HG03025 (cell line): ENCODE data around the gene CALR3.
"Not testable (repeated sequence)": the region's sequence is repeated elsewhere in the genome, so short reads cannot be mapped to it uniquely, and the experiment has no call there.

Experiments
- ATAC-seq: cut with Tn5 transposase; IDR thresholded peaks from one replicate; pipeline ENCODE4 v1.9.1; 2021; ENCODE audit warnings: mild to moderate bottlenecking, moderate library complexity; ENCODE audit not compliant: unreplicated experiment, low FRiP score

Gene CALR3

DNA sequence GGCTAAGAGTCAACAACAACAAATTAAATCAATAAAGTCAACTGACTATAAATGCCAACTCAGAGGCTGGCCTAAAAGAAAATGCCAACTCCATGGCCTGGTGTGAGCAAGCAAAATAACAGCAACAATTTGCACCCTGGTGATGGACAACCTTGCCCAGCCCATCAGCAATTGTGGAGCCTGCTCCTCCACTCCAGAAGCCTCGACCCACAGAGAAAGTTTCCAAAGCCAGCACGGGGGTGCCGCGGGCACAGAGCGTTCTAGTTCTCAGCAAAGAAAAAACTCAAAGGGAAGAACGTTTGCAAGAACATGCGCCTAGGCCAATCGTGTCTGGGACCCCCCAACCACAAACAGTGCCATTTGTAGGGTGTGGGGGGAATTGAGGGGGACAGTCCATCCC is 35.5 kb downstream of the CALR3 start:
- no peak for ATAC-seq

DNA sequence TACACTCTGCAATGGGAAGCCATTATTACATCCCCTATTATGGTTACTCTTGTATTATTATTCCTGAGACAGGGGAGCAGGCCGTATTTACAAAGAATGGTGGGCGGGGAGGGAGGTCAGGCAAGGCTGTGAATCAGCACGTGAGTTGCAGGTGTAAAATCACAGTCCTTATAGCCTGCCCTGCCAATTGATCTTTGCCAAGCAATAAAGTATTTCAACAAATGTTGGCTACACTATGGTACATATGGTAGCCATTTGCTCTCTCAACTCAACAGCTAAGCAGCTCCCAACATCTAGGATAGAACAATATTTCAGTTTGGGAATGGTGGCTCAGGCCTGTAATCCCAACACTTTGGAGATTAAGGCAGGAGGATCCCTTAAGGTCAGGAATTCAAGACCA is 36.3 kb downstream of the CALR3 start:
- no peak for ATAC-seq

DNA sequence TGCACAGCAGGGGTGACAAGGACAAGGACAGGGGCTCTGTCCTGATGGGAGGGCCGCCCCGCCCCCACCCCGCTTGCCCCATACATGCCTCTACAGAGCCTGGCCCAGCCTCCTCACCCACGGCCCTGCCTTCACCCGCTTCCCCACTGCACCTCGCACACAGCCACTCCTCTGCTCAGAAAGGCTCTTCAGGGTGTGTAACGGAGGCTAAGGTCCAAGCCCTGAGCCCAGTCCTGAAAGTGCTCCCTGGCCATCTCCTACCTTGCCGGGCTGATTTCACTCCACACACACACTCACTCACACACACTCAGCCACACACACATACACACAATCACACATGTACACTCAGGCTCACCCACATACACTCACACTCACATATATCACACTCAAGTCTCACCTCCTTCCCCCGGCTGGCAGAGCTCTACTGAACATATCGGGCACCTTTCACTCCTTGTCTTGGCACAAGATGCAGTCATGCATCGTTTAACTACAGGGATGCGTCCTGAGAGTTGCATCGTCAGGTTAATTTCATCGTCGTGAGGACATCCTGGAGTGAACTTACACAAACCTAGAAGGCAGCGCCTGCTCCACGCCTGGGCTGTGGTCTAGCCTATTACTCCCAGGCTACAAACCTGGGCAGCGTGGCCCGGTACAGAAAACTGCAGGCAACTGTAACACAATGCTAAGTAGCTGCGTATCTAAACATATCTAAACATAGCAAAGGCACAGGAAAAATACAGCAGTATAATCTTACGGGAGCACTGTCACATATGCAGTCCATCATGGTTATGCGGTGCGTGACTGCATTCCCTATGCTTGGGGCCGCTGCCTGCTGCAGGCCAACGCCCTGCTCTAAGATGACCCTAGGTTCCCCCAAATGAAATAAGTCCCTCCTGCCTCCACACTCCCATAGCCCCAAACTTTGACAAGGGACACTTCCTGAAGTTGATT is 37.3 kb downstream of the CALR3 start:
- no peak for ATAC-seq

DNA sequence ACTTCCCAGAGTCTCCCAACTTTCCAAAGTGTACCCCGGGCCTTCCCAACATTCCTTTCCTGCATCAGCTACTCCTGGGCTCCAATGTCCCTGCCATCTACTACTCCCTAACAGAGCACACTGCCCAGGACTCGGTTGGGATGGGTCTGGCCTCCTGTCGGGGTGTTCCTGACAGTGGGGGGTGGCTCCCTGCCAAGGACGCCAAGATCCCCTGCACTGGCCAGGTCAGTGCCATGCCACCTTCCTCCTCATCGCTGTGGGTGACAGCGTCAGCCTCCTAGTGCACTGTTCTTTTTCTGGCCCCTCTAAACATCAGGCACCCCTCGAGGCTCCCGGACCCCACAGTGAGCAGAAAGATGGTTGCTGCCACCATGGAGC is 38.0 kb downstream of the CALR3 start:
- no peak for ATAC-seq

DNA sequence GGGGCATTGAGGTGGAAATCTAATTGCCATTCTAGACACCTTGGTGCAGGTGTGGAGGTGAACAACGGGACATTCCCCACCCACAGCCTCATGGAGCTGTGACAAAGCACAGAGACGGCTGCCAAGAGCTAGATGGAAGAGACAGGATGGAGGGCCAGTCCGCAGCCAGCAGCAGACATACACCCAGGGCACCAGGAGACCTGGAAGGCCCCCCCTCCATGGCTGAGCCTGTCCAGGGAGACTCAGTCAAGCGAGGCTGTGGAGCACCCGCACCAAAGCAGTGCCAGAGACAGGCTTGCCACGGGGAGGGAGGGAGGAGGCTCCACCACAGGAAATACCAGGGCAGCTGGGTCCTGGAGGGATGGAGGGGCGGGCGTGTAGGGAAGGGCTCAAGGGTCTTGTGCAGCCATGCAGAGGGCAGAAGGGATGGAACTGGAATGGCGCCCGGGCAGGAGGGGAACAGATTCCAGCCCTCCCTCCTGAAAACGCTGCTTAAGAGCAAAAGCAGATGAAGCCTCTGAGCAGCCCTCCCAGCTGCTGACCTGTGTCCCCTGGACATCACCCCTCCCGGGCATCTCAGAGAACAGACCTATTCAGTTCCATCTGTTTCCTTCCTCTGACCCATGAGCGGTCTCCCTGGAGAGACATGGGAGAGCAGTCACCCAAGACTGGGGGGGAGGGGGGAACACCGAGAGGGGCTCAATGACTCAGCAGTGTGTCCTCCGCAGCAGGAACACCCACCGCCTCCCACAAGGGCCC is 38.6 kb downstream of the CALR3 start:
- no peak for ATAC-seq

DNA sequence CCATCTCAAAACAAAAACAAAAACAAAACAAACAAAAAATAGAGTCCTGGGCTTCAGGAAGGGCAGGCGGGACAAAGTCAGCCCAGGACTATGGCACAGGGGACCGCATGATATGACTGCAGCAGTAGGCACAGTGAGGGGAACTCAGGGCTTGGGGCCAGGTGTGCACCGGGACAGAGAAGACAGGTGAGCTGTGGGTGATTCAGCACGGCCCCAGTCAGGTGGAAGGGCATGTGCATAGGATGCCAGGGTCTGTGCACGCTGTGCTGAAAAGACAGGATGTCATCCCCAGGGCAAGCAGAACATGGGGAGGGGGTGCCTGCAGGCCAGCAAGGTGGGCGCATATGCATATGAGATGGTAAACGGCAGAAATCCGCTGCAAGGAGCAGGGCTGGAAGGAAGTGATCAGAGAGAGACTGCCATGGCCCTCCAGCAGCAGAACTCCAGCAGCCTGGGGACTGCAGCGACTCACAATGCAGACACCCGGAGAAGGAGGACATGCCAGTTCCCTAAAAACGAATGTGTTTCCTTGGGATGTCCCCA is 39.2 kb downstream of the CALR3 start:
- no peak for ATAC-seq

DNA sequence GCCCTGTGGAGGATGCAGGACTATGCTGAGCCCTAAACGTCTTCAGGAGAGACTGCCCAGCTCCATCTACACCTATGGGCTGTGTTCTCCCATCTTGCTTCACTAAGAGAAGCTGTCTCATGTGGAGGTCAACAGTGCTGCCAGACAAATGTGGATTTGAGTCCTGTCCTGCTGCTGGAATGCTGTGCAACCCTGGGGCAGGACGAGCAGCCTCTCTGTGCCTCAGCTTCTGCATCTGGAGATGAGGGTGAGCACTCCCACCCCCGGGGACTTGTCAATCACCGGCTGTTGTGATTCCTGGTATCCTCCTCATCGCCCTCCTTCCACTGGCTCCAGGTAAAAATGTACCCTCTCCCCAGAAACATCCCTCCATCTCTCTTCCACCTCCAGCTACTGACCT is 40.5 kb downstream of the CALR3 start:
- ATAC-seq, result no peak

DNA sequence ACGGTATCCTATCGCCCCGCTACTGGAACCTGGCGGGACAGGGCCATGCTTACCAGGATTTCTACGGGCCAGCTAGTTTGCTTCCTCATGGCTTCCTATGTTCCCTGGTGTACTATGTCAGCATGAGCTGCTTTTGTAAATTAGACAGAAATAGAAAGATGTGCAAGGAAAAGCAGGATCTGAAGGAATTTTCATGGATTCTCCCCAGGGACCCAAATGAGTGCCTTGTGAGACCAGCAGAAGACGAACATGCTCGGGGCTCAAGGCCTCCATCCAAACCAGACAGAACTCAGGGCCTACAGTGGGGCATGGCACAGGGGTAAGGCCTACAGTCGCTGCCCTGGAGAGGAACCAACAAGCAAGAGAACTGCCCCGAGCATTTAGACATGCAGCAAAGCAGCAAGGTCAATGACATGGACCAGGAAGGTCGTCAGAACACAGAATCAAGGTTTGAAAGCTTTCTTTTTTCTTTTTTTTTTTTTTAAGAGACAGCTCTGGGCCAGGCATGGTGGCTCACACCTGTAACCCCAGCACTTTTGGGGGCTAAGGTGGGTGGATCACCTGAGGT is 41.5 kb downstream of the CALR3 start:
- no peak for ATAC-seq

DNA sequence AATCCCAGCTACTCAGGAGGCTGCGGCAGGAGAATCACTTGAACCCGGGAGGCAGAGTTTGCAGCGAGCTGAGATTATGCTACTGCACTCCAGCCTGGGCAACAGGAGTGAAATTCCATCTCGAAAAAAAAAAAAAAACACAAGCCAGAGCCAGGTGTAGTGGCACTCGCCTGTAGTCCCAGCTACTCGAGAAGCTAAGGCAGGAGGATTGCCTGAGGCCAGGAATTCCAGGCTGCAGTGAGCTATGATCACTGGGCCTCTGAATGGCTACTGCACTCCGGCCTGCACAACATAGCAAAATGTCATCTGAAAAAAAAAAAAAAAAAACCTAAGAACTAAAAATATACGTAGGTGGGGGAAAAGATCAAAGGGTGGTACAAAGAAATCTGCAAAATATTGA is 43.6 kb downstream of the CALR3 start:
- ATAC-seq, result no peak

DNA sequence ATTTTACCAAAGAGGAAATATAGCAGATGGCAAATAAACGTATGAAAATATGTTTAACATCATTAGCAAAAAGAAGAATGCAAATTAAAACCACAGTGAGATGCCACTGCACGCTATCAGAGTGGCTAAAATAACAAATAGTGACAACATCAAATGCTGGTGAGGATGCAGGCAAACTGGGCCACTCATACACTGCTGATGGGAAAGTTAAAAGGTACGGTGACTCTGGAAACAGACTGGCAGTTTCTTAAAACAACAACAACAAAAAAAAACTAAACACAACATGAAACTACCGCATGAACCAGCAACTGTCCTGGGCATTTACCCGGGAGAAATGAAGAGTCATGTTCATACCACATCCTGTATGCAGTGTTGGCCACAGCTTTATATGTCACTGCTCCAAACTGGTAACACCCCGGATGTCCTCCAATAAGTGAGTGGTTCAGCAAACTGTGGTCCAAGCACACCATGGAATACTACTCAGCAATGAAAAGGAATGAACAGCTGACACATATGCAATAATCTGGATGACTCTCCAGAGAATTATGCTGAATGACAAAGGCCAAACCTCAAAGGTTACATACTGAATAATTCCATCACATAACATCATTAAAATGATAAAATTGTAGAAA is 46.5 kb downstream of the CALR3 start:
- ATAC-seq, result no peak

DNA sequence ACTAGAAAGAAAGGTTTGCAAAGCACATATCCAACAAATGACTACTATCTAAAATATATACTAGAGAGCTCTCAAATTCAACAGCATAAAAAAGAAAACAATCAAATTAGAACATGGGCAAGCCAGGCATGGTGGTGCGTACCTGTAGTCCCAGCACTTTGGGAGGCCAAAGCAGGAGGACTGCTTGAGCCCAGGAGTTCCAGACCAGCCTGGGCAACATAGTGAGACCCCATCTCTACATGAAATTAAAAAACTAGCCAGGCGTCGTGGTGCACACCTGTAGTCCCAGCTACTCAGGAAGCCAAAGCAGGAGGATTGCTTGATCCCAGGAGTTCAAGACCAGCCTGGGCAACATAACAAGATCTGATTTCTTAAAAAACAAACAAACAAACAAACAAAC is 47.1 kb downstream of the CALR3 start:
- not testable (repeated sequence) for ATAC-seq

DNA sequence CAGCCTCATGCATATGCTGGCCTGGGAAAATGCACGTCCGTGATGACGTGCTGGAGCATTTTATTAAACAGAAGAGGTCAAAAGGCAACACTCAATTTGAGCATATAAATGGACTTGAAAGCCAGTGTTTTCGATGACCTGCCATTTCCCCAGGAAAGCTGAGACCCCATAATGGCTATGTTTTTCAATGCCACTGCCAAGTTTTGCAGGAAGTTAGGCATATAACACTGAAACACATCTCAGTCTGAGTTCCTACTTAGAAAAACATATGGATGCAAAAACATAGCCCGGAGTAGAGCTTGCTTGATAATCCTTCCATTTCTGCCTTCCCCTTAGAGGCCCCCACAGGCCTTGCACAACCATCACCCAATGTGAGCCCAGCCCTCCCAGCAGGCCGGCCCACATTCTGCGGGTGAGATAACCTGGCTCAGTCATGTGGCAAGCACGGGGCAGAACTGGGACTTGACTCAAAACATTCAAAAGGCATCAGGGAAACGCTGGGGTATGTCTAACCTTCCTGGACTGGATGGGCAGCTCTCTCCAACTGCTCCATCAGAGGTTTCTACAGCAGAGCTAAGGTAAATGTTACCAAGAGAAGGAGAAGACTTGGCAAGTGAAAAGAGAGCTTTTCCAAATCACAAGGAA is 49.1 kb downstream of the CALR3 start:
- no peak for ATAC-seq

DNA sequence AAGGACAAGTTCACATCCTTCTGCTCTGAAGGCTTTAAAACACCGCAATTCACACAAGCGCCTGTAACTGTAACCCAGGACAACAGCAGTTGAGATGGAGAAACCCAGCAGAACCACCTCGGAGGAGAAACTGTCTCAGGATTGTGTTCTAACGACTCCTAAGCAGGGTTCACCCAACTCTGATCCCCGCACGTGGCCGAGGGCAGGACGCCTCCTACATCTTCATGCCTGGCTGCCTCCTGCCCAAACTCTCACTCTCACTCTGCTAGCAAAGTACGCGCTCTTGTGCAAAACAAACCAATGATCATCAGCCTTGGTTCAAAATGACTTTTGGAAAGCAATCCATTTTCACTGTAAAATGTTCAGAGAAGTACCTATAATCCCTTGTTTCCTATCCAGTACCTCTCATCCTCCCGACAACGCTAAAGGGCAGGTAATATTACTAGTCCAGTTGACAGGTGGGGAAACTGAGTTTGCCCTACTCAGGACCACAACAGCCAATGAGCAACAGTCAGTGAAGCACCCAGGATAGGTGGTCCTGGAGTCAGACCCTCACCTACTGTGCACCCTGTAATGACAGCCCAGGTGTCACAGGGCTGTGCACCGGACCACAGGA is 49.8 kb downstream of the CALR3 start:
- ATAC-seq, result no peak

DNA sequence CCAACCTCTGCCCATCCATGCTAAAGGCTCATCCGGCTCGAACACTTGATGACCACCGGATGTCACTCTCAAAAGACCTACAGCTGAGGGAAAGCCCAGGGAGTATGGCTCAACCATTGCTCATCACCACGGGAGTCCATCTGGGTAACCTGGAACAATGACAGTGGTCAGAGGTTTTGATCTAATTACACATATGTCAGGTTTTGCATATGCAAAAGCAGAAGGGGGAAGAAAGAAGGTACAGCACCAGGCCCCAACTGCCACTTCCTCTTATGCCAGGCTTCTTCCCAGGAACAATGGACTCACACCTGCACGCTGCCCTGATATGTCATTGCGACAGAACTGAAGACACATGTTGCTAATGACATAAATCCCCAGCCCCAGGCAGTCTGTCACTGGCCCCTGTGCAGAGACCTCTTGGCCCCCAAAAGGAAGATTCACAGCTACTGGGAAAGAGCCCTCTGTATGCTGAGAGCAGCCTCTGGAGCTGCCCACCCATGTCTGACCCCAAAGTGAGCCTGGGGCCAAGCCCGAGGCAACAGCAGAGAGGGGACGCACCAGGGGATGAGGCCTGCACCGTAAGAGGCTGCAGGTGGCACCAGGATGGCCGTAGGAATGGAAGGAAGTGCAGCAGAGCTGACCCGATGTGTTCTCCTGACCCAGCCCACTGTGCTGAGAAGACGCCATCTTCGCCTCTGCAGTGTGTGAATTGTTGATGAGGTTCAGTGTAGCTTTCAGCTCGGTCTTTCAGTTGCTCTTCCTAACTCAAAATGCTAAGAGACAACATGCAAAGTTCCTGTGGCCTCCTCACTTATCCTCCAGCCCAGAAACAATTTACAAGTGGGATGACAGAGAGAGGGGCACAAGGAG is 50.5 kb downstream of the CALR3 start:
- no peak for ATAC-seq

DNA sequence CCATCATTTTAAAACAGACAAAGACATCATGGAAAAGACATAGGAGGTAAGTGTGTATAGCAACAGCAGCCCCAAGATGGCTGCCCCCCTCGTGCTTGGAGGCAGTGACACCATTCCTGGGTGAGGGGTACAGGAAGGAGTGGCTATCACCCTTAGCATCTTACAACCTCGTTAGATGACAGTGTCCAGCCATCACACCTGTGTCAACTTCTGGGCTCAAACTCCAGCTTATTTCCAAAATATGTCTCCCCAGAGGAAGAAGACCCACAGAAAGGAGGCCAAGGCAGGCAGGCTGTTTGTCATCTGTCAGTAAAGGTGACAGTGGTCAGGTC is 51.7 kb downstream of the CALR3 start:
- ATAC-seq, result no peak

DNA sequence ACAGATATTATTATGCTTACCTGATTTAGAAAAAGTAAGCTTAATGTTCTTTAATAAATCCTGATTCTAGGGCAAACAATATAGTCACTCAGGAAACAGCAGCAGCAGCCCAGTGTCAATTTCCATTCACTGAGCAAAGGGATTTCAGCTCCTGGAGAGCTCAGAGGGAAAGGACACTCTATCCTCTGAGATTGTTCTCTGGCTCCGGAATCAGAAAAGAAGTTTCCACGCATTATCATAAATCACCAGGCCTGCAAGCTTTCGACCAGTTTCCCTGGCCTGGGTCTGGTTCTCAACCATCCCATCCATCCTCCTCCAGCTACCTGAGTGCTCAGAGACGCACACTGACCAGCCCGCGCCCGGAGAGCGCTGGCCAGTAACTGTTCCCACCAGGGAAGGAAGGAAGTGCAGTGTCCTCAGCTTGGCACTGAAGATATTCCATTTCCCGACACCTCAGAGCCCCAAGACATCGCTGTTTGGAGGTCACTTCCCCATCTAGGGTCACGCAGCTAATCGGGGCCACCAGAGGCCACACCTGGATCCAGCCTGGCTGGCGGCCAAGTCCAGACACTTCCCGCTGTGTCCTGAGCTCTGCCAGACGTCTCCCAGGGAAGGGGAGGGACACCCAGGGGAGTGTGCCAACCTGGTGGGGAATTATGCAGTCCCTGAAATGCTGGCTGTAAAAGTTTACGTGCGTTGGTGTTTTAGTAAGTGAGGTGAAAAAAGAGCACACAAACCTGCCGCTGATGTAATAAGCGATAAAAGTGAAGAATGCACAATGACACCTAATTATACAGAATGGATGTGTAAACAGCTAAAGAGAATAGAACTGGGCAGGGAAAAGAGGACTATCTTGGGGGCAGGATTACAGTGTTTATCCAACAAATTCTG is 53.3 kb downstream of the CALR3 start:
- no peak for ATAC-seq

DNA sequence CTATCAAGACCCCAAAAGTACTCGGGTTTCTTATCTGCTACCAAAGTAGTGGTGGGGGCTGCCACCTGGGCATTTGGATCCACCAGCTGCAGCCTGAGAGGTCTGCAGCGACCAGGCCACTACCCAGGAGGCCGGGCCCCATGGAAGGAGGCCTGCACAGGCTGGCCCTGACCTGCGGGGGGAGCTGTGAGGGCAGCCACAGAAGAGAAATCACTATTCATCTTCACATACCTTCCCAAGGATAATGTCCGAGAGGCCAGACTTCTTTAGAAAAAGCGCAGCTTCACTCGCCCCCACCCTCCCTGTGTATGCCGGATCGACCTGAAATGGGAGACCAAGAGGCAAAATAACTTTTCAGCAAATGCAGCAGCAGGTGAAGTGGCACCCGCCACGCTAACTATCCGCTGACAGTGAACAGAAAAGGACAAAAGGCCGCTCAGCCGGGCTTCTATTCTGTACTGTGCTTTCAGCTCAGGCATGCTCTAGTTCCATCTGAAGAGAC is 54.3 kb downstream of the CALR3 start:
- ATAC-seq, result no peak

DNA sequence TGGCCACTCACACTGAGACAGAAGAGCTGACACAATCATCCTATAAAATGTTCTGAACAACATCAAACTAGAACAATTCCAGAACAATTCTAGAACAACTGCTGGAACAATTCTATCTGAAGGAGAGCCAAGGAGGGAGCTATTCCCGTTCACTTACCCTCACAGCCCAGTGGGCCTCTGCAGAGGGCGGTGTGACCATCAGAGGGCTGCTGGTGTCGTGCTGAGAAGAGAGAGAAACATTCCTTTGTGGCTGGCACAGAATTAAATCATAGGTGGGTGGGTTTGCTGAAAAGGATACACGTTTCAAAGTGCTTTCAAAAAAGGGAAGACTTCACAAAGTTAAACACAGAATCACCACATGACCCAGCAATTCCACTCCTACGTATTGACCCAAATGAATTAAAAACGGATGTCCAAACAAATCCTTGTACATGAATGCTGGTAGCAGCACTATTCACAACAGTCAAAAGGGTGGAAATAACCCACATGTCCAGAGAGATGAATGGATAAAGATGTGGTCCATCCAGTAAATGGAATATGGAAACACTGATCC is 59.1 kb downstream of the CALR3 start:
- no peak for ATAC-seq
